H1 (cell line): ENCODE measurements around the gene TXNDC12. TPM values are rescaled to one million over a fixed set of nuclear protein-coding genes. Genes with fewer than 3 reads are reported as not detected.

Source experiments
- SRF ChIP-seq: IDR thresholded peaks from 2 replicates; pipeline ENCODE4 v1.6.1; 2011; ENCODE audit warnings: mild to moderate bottlenecking, low read depth, low read length, moderate library complexity
- polyA plus RNA-seq, 7 experiments: library from polyadenylated mRNA; depleted of rRNA in 3 of 7; stranded (reverse) in 5 of 7; unstranded in 2 of 7; fragments of >200 nt in 5 of 7; fragments of 200-250 nt in 2 of 7; gene quantifications; 1 replicate in 5 of 7; 2 replicates in 1 of 7; 4 replicates in 1 of 7; pipeline versions ENCODE4 v1.2.1 to v1.2.3, GENCODE V29; 2011 to 2013; ENCODE audit warnings: missing spikeins in 2 of 7, mixed read lengths in 2 of 7
- total RNA-seq: library from RNA; stranded (reverse); fragmentation: NEBNext Ultra II Directional; extraction: Animal tissue kit (Norgen Biotek cat#: 25700); gene quantifications from 2 replicates; pipeline ENCODE4 v1.2.1, GENCODE V29; 2021

TXNDC12 gene
- total and polyA plus RNA-seq, 2 of the 8 experiments (the other 6 are each of a cell fraction or from before 2014, with no cell fraction given), result 35.2 to 89.8 TPM

DNA sequence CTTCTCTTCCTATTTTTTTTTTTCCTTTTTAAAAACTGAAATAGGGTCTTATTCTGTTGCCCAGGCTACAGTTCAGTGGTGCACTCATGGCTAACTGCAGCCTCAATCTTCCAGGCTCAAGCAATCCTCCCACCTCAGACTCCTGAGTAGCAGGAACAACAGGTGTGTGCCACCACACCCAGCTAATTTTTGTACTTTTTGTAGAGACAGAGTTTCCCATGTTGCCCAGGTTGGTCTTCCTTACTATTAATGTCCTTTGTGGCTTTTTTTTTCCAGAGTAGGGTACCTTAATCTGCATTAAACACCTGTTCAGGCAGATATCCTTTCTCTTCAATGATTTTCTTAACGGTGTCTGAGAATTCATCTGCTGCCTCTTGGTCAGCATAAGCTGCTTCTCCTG lies 17.1 kb downstream of the TXNDC12 start (continued):
- no peak for TF ChIP-seq SRF
- TF ChIP-seq, all 59 proteins: peak for 0
